ENCODE data around the gene SMIM8.

- no peak for TF ChIP-seq CTCF (IDR thresholded peaks at IDR 0.05; ENCODE audit: low read length)
- no peak for TF ChIP-seq EZH2 (IDR thresholded peaks at IDR 0.05; ENCODE audit: borderline replicate concordance, low read length)
Measured at GRCh38 chr6:87291883-87292282, 30.5 kb upstream of the SMIM8 start.

All from OCI-LY1 (cell line).